Measurements from ENCODE around the gene PSMB8. TPM values are rescaled to one million over a fixed set of nuclear protein-coding genes. Genes with fewer than 3 reads are reported as not detected.

PSMB8 gene
- total RNA-seq, 1 experiment from 2014 or later: 70.8 TPM

GRCh38 chr6:32862725-32863124, 18.9 kb upstream of the PSMB8 start:
- H3K4me3 ChIP-seq: no peak overlapping the region
- no peaks in the 10 kb centered on the region for H3K79me2 ChIP-seq (ENCODE audit: low read depth)
- ChIA-PET CTCF (no interaction called here), POLR2A (ENCODE audit: unreplicated experiment) (no interaction called here)
- no peak for DNase-seq
- no peak overlapping the region for H3K27ac ChIP-seq
- H4K20me1 ChIP-seq (ENCODE audit: insufficient read depth): no peaks in the 10 kb centered on the region
- peaks cover 20% of the 10 kb centered on the region for H3K4me1 ChIP-seq (replicated peaks; ENCODE audit: insufficient read depth)
- H3K36me3 ChIP-seq (ENCODE audit: low read depth): no peaks in the 10 kb centered on the region
- no peaks in the 10 kb centered on the region for H3K9me2 ChIP-seq (ENCODE audit: insufficient read depth)
- no TSS peak for BruUV-seq (replicated peaks)
- H3K27me3 ChIP-seq (ENCODE audit: insufficient read depth, low read depth): no peaks in the 10 kb centered on the region
- peaks cover 15% of the 10 kb centered on the region; the same call in 1 of the 2 replicates for H3F3A ChIP-seq (ENCODE audit: insufficient read depth, low read depth)
- no peak overlapping the region for H2AFZ ChIP-seq
- H3K9me3 ChIP-seq (ENCODE audit: insufficient read depth, low read depth): no peaks in the 10 kb centered on the region
- H3K4me2 ChIP-seq: no peak overlapping the region
- no peak for TF ChIP-seq CTCF (conservative IDR thresholded peaks at IDR 0.05)
- no peak for TF ChIP-seq EZH2 (IDR thresholded peaks at IDR 0.05; ENCODE audit: low read depth)
- intact Hi-C loops (cut with micrococcal nuclease; ENCODE audit: unreplicated experiment): loop anchor here (10.0 kb wide), 1 partner anchor 68 kb away; no protein-coding TSS in a partner anchor

DNA sequence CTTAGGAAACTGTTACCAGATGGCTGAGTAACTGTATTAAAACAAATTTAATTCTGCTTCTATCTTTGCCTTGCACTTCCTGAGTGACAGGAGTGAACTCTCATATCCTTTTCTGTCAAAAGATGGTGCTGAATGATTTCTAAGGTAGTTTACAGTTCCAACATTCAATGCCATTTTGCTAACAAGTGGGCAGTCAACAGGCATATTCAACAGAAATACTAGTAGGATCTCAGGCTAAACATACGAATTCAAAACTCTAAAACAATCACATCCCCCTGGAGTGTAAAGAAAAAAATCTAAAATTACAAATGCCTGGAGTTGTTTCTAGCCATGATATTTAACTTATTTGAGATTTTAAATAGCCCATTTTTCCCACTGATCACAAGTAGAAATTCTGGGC, 16.8 kb upstream of the PSMB8 start:
- TF ChIP-seq EZH2 (IDR thresholded peaks at IDR 0.05; ENCODE audit: low read depth) (no peak), CTCF (conservative IDR thresholded peaks at IDR 0.05) (no peak)
- no peak for DNase-seq
- no peak overlapping the region for H2AFZ ChIP-seq
- no peaks in the 10 kb centered on the region for H3K79me2 ChIP-seq (ENCODE audit: low read depth)
- peak overlapping the region; percentile 40; the same call in 1 of the 2 replicates for H3K27ac ChIP-seq
- peak overlapping the region; percentile 59 for H3K4me2 ChIP-seq
- intact Hi-C loops (cut with micrococcal nuclease; ENCODE audit: unreplicated experiment): loop anchor here (1.0 to 10.0 kb wide), 2 partner anchors 16 to 66 kb away; partner anchors contain the start of gene PSMB8
- H3K4me1 ChIP-seq (replicated peaks; ENCODE audit: insufficient read depth): peaks cover 20% of the 10 kb centered on the region
- H3F3A ChIP-seq (ENCODE audit: insufficient read depth, low read depth): peaks cover 15% of the 10 kb centered on the region; the same call in 1 of the 2 replicates
- H3K4me3 ChIP-seq: no peak overlapping the region
- BruUV-seq (replicated peaks): no TSS peak
- ChIA-PET POLR2A (ENCODE audit: unreplicated experiment) (interaction anchor here (0.6 kb wide), 1 partner anchor 16 kb away, joined by 3 read pairs; no protein-coding TSS in a partner anchor), CTCF (interaction anchor here (0.6 to 1.2 kb wide), 3 partner anchors 22 to 37 kb away, joined by 3 to 11 read pairs (median 3); partner anchors contain the start of gene TAP2)
- H3K36me3 ChIP-seq (ENCODE audit: low read depth): no peaks in the 10 kb centered on the region
- no peaks in the 10 kb centered on the region for H3K9me2 ChIP-seq (ENCODE audit: insufficient read depth)
- no peaks in the 10 kb centered on the region for H3K27me3 ChIP-seq (ENCODE audit: insufficient read depth, low read depth)
- no peaks in the 10 kb centered on the region for H4K20me1 ChIP-seq (ENCODE audit: insufficient read depth)
- no peaks in the 10 kb centered on the region for H3K9me3 ChIP-seq (ENCODE audit: insufficient read depth, low read depth)

- H3K9me2 ChIP-seq (ENCODE audit: insufficient read depth): no peaks in the 10 kb centered on the region
- peaks cover 15% of the 10 kb centered on the region; the same call in 1 of the 2 replicates for H3F3A ChIP-seq (ENCODE audit: insufficient read depth, low read depth)
- intact Hi-C loops (cut with micrococcal nuclease; ENCODE audit: unreplicated experiment): no loop called here
- H3K9me3 ChIP-seq (ENCODE audit: insufficient read depth, low read depth): no peaks in the 10 kb centered on the region
- TF ChIP-seq EZH2 (IDR thresholded peaks at IDR 0.05; ENCODE audit: low read depth): no peak
- no peak for TF ChIP-seq CTCF (conservative IDR thresholded peaks at IDR 0.05)
- no peak overlapping the region for H2AFZ ChIP-seq
- H3K4me3 ChIP-seq: no peak overlapping the region
- no peak overlapping the region for H3K27ac ChIP-seq
- no peaks in the 10 kb centered on the region for H4K20me1 ChIP-seq (ENCODE audit: insufficient read depth)
- H3K79me2 ChIP-seq (ENCODE audit: low read depth): no peaks in the 10 kb centered on the region
- H3K27me3 ChIP-seq (ENCODE audit: insufficient read depth, low read depth): no peaks in the 10 kb centered on the region
- POLR2A ChIA-PET (ENCODE audit: unreplicated experiment): interaction anchor here (0.6 kb wide), 1 partner anchor 8 kb away, joined by 3 read pairs; no protein-coding TSS in a partner anchor
- CTCF ChIA-PET: interaction anchor here (1.2 kb wide), 1 partner anchor 20 kb away, joined by 5 read pairs; the partner anchor contains the start of gene TAP2
- no TSS peak for BruUV-seq (replicated peaks)
- DNase-seq: no peak
- H3K4me2 ChIP-seq: no peak overlapping the region
- no peaks in the 10 kb centered on the region for H3K36me3 ChIP-seq (ENCODE audit: low read depth)
- H3K4me1 ChIP-seq (replicated peaks; ENCODE audit: insufficient read depth): peaks cover 20% of the 10 kb centered on the region
These were observed 14.3 kb upstream of the PSMB8 start for GRCh38 chr6:32858194-32858593.
